Stomach (tissue), 9 donors: ENCODE results near the gene TNPO2. TPM values are rescaled to one million over a fixed set of nuclear protein-coding genes. Genes with fewer than 3 reads are reported as not detected.

Experiments used
- DNase-seq, 2 donors: peaks; one replicate each; pipeline versions ENCODE4 v3.0.0 to v3.0.0-alpha.2; 2013 to 2019
- H3K27ac ChIP-seq, 5 donors: fragments of 200-600 bp in 4 of 5; sonication (generic) in 4 of 5; one replicate each; pipeline ENCODE4 v1.5.1; 2013 to 2019; ENCODE audit warnings: mild to moderate bottlenecking in 1 of 5, moderate library complexity in 1 of 5
- H3K27me3 ChIP-seq, 3 donors: fragments of 200-600 bp; sonication (generic); one replicate each; pipeline ENCODE4 v1.5.1; 2017 to 2019; ENCODE audit warnings: mixed run types in 1 of 3
- H3K36me3 ChIP-seq, 4 donors: fragments of 200-600 bp; sonication (generic); 1 replicate in 3 of 4; 2 replicates in 1 of 4; pipeline ENCODE4 v1.5.1; 2016 to 2019
- H3K4me1 ChIP-seq, 4 donors: fragments of 200-600 bp; sonication (generic); one replicate each; pipeline ENCODE4 v1.5.1; 2016 to 2019
- H3K4me3 ChIP-seq, 4 donors: fragments of 200-600 bp; sonication (generic) in 3 of 4; one replicate each; pipeline ENCODE4 v1.5.1; 2016 to 2019; ENCODE audit warnings: mild to moderate bottlenecking in 1 of 4
- H3K9me3 ChIP-seq, 4 donors: fragments of 200-600 bp; sonication (generic); one replicate each; pipeline ENCODE4 v1.5.1; 2016 to 2019
- CTCF ChIP-seq, 7 experiments: fragments of 450-650 bp in 4 of 7; fragments of 200-600 bp in 3 of 7; sonication (generic) in 3 of 7; IDR thresholded peaks; one replicate each; pipeline ENCODE4 v1.5.1; 2016 to 2019; ENCODE audit warnings: antibody characterized with exemption in 7 of 7, control low read depth in 2 of 7, mild to moderate bottlenecking in 1 of 7
- EP300 ChIP-seq: sonication (generic); formaldehyde crosslinking; IDR thresholded peaks from one replicate; pipeline ENCODE4 v1.6.1; 2017; ENCODE audit warnings: antibody characterized with exemption
- POLR2A ChIP-seq, 4 donors: fragments of 450-650 bp; IDR thresholded peaks; one replicate each; pipeline ENCODE4 v1.6.1; 2016; ENCODE audit warnings: antibody characterized with exemption in 4 of 4, control low read depth in 2 of 4, mild to moderate bottlenecking in 1 of 4, moderate library complexity in 1 of 4
- POLR2AphosphoS5 ChIP-seq, 3 donors: sonication (generic); formaldehyde crosslinking; IDR thresholded peaks; one replicate each; pipeline ENCODE4 v1.6.1; 2016; ENCODE audit warnings: antibody characterized with exemption in 3 of 3
- WGBS, 5 donors: extraction: QIAGEN DNeasy Blood & Tissue Kit in 3 of 5; methylation state at CpG; one replicate each; pipeline versions ENCODE4 v1.1.5 to v1.1.7; 2013 to 2018; 5-methylcytosine and 5-hydroxymethylcytosine counted together
- intact Hi-C: fragments of 100-400 bp; cut with DNase I; formaldehyde crosslinking; loops from one replicate; pipeline ENCODE4 v1.15.1; 2023; ENCODE audit warnings: low total_unique reads
- polyA plus RNA-seq, 3 donors: library from polyadenylated mRNA; stranded (reverse); fragments of 200-250 nt; gene quantifications; one replicate each; pipeline ENCODE4 v1.2.3, GENCODE V29; 2013
- total RNA-seq, 5 donors: library from RNA; depleted of rRNA; stranded (reverse); fragments of >200 nt; gene quantifications; one replicate each; pipeline versions ENCODE4 v1.1.0 to v1.2.3, GENCODE V29; 2014 to 2016
- donor health status: healthy with polysubstance abuse.
- donor health status: Bipolar disorder and iron deficiency.
- donor health status: healthy.

TNPO2 gene
- total and polyA plus RNA-seq, 8 donors = 13.7 to 143 (median 21.4) TPM

- no peaks in the 10 kb centered on the region for H3K9me3 ChIP-seq
Measured at GRCh38 chr19:12695997-12696365, 27.8 kb downstream of the TNPO2 start.

GRCh38 chr19:12695514-12695913 is 28.2 kb downstream of the TNPO2 start:
- TF ChIP-seq EP300 (no peak), POLR2A (IDR thresholded peaks at IDR 0.05) (no peak), CTCF (IDR thresholded peaks at IDR 0.05) (no peak), POLR2AphosphoS5 (IDR thresholded peaks at IDR 0.05) (no peak)
- 66 to 80% (median 67%) methylated on average over 1 of the region's 1 CpG for WGBS, 5 donors
- intact Hi-C loops = no loop called here
- H3K4me3 ChIP-seq = peak overlapping the region; percentile 84 to 100 (median 96)
- no peaks in the 10 kb centered on the region for H3K27me3 ChIP-seq
- H3K27ac ChIP-seq = peak overlapping the region in 1 of 5 donors; percentile 88
- no peaks in the 10 kb centered on the region for H3K9me3 ChIP-seq
- peaks cover 2 to 24% (median 20%) of the 10 kb centered on the region in 4 donors for H3K36me3 ChIP-seq
- no peak for DNase-seq
- peaks cover 16 to 29% (median 28%) of the 10 kb centered on the region in 4 donors for H3K4me1 ChIP-seq

More at GRCh38 chr19:12695997-12696365, 27.8 kb downstream of the TNPO2 start:
- H3K27me3 ChIP-seq = no peaks in the 10 kb centered on the region
- intact Hi-C loops = no loop called here
- peak overlapping the region in 3 of 5 donors; percentile 88 to 91 (median 89) for H3K27ac ChIP-seq
- peaks cover 16 to 29% (median 28%) of the 10 kb centered on the region in 4 donors for H3K4me1 ChIP-seq
- TF ChIP-seq POLR2A (IDR thresholded peaks at IDR 0.05) (no peak), EP300 (no peak), POLR2AphosphoS5 (IDR thresholded peaks at IDR 0.05) (no peak), CTCF (IDR thresholded peaks at IDR 0.05) (no peak)
- H3K4me3 ChIP-seq = peak overlapping the region; percentile 84 to 100 (median 96)
- no peak for DNase-seq
- peaks cover 7 to 29% (median 24%) of the 10 kb centered on the region in 4 donors for H3K36me3 ChIP-seq
- 2 to 16% (median 3%) methylated on average over 7 to 36 of the region's 36 CpGs for WGBS, 5 donors

- TF ChIP-seq EP300 = no peak
Measured at GRCh38 chr19:12695096-12695495, 28.6 kb downstream of the TNPO2 start.

GRCh38 chr19:12694641-12695040 is 29.1 kb downstream of the TNPO2 start:
- 89 to 95% (median 91%) methylated on average over 15 to 16 of the region's 16 CpGs for WGBS, 5 donors
- no peak overlapping the region for H3K27ac ChIP-seq
- TF ChIP-seq POLR2A (IDR thresholded peaks at IDR 0.05) (no peak), CTCF (IDR thresholded peaks at IDR 0.05) (no peak), EP300 (no peak), POLR2AphosphoS5 (IDR thresholded peaks at IDR 0.05) (no peak)
- H3K27me3 ChIP-seq = no peaks in the 10 kb centered on the region
- H3K4me3 ChIP-seq = no peak overlapping the region
- H3K36me3 ChIP-seq = peaks cover 0 to 16% (median 13%) of the 10 kb centered on the region in 4 donors
- peak in 1 of 2 donors; percentile 6 for DNase-seq
- intact Hi-C loops = no loop called here
- no peaks in the 10 kb centered on the region for H3K9me3 ChIP-seq
- H3K4me1 ChIP-seq = peaks cover 16 to 29% (median 28%) of the 10 kb centered on the region in 4 donors

More at GRCh38 chr19:12695096-12695495, 28.6 kb downstream of the TNPO2 start:
- H3K36me3 ChIP-seq = peaks cover 0 to 20% (median 16%) of the 10 kb centered on the region in 4 donors
- no peaks in the 10 kb centered on the region for H3K9me3 ChIP-seq
- no peak for DNase-seq
- H3K27ac ChIP-seq = no peak overlapping the region
- H3K4me1 ChIP-seq = peaks cover 16 to 29% (median 28%) of the 10 kb centered on the region in 4 donors
- intact Hi-C loops = no loop called here
- no peaks in the 10 kb centered on the region for H3K27me3 ChIP-seq
- WGBS, 5 donors = 64 to 74% (median 70%) methylated on average over 2 of the region's 2 CpGs
- peak overlapping the region in 1 of 4 donors; percentile 96 for H3K4me3 ChIP-seq

GRCh38 chr19:12692960-12693359 is 30.8 kb downstream of the TNPO2 start:
- intact Hi-C loops = no loop called here

More at GRCh38 chr19:12692960-12693359, 30.8 kb downstream of the TNPO2 start:
- H3K27me3 ChIP-seq = no peaks in the 10 kb centered on the region
- TF ChIP-seq EP300 (no peak), CTCF (IDR thresholded peaks at IDR 0.05) (no peak), POLR2AphosphoS5 (IDR thresholded peaks at IDR 0.05) (no peak), POLR2A (IDR thresholded peaks at IDR 0.05) (no peak)
- H3K27ac ChIP-seq = no peak overlapping the region
- WGBS, 5 donors = 86 to 91% (median 88%) methylated on average over 5 of the region's 5 CpGs
- H3K36me3 ChIP-seq = peaks cover 0 to 17% (median 9%) of the 10 kb centered on the region in 4 donors
- H3K4me1 ChIP-seq = peaks cover 16 to 29% (median 28%) of the 10 kb centered on the region in 4 donors
- H3K9me3 ChIP-seq = no peaks in the 10 kb centered on the region
- no peak overlapping the region for H3K4me3 ChIP-seq
- peak in 1 of 2 donors; percentile 5 for DNase-seq
